Measurements from ENCODE around the gene PLIN5.

PLIN5 gene

DNA sequence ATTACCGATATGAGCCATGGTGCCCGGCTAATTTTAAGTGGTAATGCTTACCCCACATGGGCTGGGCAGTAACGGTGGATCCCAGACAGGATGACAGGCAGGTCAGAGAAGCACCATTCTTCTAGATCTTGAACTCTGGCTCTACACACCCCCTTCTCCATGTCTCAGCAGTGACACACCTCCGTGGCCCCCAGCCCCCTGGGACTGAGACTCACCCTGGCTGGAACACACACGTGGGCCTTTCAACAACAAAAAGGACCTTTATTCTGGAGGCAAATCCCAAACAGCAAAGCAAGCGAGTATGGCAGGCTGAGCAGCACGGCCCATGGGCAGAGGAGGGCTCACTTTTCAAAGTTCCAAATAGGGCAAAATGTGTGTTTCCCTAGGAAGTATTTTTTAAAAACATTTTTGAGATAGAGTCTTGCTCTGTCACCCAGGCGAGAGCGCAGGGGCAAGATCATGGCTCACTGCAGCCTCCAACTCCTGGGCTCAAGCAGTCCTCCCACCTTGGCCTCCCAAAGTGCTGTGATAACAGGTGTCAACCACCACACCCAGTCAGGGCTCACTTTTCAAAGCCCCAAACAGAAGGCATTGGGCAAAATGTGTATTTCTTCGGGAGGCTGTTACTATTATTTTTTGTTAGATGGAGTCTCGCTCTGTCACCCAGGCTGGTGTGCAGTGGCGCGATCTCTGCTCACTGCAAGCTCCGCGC lies 12.6 kb downstream of the PLIN5 start:
- no peak for DNase-seq (ENCODE audit: low read depth)

DNA sequence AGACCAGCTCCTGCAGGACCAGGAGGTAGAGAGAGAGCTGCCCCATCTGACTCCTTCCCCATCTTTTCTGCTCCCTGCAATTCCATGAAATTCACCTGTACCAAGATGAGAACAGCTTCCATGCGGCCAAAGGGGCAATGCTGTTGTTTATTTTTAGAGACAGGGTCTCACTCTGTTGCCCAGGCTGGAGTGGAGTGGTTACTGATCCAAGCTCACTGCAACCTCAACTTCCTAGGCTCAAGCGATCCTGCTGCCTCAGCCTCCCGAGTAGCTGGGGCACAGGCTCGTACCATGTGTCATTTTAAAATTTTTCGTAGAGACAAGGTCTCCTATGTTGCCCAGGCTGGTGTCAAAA lies 13.2 kb downstream of the PLIN5 start:
- no peak for DNase-seq (ENCODE audit: low read depth)

DNA sequence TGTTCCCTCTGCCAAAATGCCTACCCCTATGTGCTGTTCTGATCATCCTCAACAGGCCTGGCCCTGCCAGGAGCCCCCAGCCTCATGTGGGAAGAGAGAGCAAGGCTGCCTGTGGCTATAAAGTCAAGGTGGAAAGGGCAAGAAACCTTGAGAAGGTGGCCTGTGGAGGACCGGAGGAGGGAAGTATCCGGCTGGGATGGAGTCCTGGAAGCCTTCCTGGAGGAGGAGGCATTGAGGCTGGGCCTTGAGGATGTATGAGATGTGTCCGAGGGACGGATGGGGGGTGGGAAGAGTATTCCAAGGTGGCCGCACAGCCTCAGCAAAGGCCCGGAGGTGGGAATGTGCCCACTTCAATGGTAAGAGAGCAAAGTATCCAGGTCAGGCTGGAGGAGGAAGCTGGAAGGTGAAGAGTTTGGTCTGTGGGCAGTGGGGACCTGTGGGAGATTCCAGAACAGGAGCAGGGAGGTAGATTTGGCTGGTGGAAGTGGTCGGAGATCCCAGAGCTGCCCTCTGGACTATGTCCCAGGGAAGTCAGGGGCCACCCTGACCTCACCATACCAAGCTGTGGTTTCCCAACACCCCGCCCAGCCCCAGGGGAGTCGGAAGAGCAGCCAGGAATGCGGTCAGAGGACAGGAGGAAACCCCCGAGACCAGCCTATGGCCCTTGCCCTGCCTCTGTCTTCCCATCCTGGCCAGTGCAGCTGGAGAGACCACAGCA lies 13.7 kb downstream of the PLIN5 start:
- DNase-seq (ENCODE audit: low read depth): no peak

DNA sequence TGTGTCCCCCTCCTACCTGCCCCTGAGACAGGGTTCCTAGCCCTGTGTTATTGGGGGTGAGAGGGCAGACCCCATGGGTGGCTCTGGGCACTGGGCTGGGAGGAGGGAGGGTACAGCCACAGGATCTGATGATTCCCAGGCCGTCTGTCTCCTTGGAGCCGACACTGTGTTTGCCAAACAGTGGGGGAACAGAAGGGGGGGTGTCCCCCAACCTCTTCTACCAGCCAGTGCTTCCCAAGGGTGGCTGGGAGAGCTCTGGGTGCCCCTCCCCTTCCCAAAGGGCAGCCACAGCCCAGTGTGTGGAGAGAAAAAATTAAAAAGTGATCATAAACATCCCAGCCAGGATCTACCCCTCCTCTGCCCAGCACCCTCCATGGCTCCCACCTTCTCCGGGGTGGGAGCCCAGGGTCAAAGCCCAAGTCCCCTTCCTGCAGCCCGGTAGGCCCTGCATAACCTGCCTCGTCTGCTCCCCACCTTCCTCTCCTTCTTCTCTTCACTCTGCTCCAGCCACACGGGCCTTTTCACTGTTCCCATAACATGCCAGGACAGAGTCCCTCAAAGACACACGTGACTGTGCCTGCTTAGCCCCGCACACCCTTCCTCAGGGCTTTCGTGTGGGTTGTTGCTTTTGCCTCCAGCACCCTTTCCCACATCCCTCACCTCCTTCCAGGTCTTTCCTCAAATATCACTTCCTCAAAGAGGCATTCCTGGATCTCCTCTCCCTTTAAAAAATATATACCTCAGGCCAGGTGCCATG lies 15.3 kb downstream of the PLIN5 start:
- no peak for DNase-seq (ENCODE audit: low read depth)

DNA sequence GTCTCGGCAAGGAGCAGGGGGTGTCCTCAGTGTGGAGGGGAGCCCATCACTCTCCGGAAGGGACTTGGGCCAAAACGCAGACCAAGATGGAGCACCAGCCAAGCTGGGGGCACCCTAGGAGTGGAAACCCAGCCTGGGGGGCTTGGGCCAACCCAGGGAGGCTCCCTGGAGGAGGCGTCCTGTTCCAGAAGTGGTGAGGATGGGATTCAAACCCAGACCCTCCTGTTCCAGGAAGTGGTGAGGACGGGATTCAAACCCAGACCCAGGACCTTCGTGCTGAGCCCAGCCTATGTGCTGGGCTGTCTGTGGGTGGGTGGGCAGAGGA lies 15.9 kb downstream of the PLIN5 start:
- DNase-seq (ENCODE audit: low read depth): no peak

DNA sequence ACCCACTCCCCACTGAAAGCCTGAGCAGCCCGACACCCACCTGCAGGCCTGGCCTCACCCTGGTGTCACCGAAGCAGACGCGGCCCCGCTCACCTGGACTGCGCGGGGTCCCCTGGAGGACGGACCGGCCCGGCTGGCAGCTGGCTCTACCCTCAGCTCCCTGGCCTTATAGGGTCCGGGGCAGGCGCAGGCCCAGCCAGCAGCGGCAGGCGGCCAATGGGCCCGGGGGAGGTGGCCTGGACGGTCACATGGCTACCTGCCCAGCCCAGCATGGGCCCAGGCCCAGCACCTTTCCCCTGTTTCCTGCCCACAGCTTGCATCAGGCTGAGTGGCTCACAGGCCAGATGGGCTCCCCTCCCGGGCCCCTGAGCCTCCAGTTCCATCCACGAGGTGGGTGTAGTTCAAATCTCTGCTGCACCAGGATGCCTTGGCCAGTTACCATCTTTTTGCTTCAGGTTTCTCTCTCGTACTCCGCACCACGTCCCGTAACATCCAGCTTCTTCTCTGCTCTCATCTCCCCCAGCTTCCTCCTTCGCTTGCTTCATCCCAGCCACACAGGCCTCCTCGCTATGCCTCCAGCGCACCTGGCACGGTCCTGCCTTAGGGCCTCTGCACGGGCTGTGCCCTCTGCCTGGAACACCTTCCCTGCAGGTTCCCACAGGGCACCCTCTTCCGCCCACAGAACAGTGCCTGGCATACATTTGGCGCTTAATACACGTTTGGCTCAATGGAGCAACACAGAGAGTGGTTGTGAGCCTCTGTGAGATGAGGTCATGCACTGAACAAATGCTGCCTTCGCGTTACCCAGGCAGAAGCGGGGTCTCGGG lies 16.5 kb downstream of the PLIN5 start, which contains the start of gene PLIN4:
Gene PLIN4 (minus strand): TSS at position 142 of the 827 bp plus-strand sequence. CDS start 214 bp downstream, outside the sequence.
- DNase-seq (ENCODE audit: low read depth): no peak

DNA sequence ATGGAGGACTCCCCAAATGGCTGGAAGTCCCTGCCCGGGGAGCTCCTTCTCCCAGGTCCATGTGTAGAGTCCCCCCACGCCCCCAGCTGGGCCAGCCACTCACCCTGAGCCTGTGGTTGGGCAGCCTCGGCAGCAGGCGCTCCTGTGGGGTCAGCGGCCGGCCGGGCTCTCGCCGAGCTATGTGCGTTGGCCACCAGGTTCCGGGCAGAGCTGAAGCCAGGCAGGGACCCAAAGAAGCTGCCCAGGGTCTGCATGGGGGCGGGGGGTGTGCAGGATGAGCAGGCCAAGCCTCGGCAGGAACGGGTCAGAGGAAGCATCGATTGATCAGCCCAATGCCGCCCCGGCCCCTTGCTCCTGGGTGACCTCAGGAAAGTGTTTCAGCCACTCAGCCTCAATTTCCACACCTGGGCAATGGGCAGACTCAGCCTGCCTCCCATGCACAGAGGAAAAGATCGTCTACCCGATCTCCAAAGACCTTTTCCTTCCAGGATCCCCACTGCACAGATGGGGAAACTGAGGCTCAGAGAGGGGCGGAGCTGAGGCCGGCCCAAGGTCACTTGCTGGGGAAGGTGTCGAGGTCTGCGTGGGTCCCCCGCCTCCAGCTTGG lies 17.5 kb downstream of the PLIN5 start:
- no peak for DNase-seq (ENCODE audit: low read depth)

DNA sequence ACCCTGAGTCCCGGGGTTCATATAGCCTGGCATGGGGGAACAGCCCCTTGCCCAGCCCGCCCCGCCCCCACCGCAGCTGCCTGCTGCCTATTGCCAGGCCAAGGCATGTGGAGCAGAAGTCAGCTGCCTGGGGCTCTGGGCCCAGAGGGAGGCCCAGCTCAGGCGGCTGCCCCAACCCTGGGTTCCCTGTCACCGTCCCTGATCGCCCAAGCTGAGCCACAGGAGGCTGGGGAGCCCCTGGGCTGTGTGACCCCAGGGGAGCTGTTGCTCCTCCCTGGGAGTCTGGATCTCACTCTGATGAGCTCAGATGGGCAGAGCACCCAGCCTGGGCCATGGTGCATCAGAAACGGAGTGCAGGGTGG lies 18.1 kb downstream of the PLIN5 start:
- no peak for DNase-seq (ENCODE audit: low read depth)

- DNase-seq (ENCODE audit: low read depth): no peak
These were observed 18.7 kb downstream of the PLIN5 start for GRCh38 chr19:4516199-4516938.

DNA sequence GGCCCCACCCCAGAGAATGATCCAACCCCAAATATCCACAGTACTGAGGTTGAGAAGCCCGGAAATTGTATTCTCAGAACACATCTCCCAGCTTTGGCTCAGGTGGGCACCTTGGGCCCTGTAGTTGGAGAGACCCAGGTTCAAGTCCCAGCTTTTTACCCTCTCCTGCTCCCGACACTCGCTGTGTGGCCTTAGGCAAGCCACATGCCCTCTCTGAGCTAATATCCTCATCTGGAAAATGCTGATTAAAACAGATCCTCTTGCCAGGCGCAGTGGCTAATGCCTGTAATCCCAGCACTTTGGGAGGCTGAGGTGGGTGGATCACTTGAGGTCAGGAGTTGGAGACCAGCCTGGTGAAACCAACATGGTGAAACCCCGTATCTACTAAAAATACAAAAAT lies 19.3 kb downstream of the PLIN5 start:
- no peak for DNase-seq (ENCODE audit: low read depth)

- DNase-seq (ENCODE audit: low read depth): no peak
These were observed 21.8 kb downstream of the PLIN5 start for GRCh38 chr19:4513248-4513647.

- no peak for DNase-seq (ENCODE audit: low read depth)
These were observed 23.0 kb downstream of the PLIN5 start for GRCh38 chr19:4512070-4512469.

- DNase-seq (ENCODE audit: low read depth): no peak
These were observed 23.5 kb downstream of the PLIN5 start for GRCh38 chr19:4511300-4512054.

DNA sequence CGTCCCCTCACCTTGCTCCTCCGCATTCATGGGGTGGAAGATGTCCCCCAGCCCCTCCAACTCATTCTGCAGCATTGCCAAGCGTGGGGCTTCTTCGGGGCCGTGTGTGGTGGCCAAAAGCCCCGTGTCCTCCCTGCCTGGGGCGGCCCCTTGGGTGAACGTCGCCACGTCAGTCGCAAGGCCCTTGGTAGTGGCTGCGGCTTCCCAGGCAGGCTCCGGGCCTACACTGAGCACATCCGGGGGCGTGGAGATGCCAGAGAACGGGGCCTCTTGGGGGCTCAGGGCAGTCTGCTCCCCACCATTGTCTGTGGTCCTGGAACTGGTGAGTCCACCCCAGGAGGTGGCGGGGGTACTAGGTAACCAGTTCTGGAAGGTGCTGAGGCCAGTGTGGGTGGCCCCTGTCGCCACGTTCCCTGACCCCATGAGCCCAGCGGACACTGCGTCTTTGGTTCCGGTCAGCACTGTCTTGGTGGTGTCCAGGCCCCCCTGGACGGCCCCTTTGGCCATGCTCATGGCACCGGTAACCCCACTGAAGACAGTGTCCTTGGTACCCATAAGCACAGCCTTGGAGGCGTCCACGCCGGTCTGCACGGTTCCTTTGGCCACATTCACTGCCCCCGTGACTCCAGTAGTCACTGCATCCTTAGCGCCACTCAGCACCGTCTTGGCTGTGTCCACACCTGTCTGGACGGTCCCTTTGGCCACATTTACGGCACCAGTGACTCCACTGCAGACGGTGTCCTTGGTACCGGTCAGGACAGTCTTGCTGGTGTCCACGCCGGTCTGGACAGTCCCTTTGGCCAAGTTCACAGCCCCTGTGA lies 24.4 kb downstream of the PLIN5 start:
- no peak for DNase-seq (ENCODE audit: low read depth)

- no peak for DNase-seq (ENCODE audit: low read depth)
These were observed 26.3 kb downstream of the PLIN5 start for GRCh38 chr19:4508698-4509097.

DNA sequence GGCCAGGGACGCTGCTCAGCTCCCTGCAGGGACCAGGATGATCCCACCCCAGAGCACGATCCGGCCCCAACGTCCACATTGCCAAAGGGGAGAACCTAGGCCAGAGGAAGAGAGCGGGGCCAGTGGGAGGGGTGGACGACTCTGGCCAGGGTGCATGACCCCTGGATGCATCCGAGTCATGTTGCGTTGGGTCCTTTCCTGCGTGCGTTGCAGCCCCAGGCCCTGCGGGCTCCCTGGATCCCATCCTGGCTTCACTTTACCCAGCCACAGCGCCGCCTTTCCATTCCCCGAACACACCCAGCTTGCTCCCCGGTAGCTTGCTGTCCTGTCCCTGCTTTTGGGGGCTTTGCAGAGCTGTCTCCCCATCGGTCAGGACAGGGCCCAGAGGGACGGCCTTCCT lies 27.2 kb downstream of the PLIN5 start:
- DNase-seq (ENCODE audit: low read depth): no peak

DNA sequence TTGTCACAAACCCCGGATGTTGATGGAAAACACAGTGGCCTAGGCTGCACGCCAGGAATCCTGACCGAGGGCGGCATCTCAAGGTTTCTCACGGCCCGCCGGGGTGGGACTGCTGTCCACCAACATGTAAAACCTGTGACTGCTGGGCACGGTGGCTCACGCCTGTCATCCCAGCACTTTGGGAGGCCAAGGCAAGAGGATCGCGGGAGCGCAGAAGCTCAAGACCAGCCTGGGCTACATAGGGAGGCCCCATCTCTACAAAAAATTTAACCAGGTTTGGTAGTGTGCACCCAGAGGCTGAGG lies 27.9 kb downstream of the PLIN5 start:
- no peak for DNase-seq (ENCODE audit: low read depth)

- DNase-seq (ENCODE audit: low read depth): no peak
These were observed 28.4 kb downstream of the PLIN5 start for GRCh38 chr19:4506449-4507149.
